ENCODE data around the gene GPR146. TPM values are rescaled to one million over a fixed set of nuclear protein-coding genes. Genes with fewer than 3 reads are reported as not detected.

Gene GPR146, protein sequence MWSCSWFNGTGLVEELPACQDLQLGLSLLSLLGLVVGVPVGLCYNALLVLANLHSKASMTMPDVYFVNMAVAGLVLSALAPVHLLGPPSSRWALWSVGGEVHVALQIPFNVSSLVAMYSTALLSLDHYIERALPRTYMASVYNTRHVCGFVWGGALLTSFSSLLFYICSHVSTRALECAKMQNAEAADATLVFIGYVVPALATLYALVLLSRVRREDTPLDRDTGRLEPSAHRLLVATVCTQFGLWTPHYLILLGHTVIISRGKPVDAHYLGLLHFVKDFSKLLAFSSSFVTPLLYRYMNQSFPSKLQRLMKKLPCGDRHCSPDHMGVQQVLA
- 1.2 and 3.7 TPM in 2 replicates for total RNA-seq

DNA sequence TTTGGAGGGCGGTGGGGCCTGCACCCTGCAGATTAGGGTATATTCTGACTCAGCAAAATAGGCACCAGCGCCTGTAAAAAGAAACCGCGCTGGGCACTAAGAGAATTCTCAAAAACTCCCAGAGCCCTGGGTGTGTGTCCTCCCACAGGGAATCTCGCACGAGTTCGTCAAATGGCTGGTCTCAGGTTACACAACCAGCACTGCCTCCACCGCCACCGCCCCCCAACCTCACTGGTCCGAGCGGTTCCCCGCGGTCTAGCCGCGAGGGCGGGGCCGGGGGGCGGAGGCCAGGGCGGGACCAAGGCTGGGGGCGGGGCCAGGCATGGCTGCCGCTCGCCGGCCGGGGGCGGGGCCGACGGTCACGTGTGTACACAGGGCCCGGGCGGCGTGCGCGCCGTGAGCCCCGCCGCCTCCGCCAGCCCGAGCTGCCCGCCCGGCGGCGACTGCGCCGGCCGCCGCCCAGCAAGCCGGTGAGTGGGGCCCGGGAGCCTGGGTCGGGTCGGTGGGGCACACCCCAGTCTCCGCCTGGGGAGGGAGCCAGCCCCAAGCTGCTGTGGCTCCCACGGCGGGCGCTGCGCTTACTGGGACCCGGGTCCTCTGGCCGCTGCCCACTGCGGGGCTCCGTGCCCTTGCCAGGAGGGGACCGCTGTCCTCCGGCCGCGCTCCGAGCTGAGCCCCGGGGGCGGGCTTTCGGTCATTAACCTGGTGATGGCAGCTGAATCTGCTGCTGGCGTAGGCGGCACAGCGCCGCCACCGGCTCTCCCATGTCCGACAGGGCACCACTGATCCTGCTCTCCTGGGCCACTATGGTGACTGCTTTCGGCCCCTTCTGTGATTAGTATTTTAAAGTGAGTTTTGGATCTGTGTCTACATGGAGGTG, at the start of gene GPR146:
Gene GPR146 (plus strand): TSS at position 358 of the 880 bp plus-strand sequence. CDS start 12,970 bp downstream, outside the sequence.

DNA sequence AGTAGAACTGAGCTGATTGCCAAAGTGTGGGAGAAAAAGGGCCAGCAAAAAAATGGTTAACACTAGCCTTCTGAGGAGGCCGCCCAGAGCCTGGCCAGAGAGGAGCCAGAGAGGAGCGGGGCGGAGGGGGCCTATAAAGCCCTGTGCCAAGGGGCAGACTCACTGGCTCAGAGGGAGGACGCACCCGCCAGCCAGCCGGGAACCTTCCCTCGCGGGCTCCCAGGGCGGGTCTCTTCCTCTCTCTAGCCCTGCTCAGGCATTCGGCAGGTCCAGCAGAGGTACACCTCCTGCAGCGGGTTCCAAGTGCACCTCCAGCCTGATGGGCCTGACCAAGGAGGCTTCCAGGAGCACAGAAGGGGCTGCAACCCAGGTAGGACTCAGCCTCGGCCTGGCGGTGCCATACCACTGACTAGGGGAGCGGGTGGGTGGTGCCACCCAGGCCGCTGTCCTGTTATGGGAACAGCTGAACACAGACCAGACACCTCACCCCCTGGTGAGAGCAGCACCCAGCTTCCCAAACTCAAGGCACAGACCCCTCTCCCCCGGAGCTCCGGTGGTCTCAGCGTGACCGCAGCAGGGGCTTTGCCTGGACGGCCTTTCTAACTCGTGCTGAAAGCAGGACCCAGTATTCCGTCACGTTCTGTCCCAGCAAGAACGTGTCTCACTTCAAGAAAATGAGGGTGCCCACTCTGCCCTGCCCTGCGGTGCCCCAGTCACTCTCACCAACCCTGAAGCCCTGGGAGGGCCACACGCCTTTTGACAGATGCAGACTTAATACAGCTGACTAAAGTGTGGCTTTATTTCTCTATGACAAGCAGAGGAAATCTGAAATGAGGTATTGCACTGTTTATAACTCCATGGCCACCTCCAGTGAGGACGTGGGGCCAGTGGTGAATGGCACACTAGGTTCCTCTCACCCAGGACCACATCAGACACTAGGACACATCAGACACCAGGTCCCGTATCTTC, 43.9 kb downstream of the GPR146 start, which contains the start of gene GPER1:
Gene GPER1 (plus strand): TSS at position 162 of the 969 bp plus-strand sequence. CDS start 3,616 bp downstream, outside the sequence.

Other genes starting within 250 kb of the GPR146 start
- 50.9 and 88.8 TPM in 2 replicates for gene SUN1, start 212.1 kb upstream of the GPR146 start, total RNA-seq
- 20.4 and 22.2 TPM in 2 replicates for gene GET4, start 168.0 kb upstream of the GPR146 start, total RNA-seq
- 1.7 and 14.8 TPM in 2 replicates for gene ADAP1, start 89.9 kb upstream of the GPR146 start, total RNA-seq
- gene COX19, start 69.0 kb upstream of the GPR146 start, total RNA-seq: 4.0 and 6.2 TPM in 2 replicates
- gene CYP2W1, start 61.4 kb upstream of the GPR146 start, total RNA-seq: not detected in 2 replicates
- 0.78 and 1.4 TPM in 2 replicates for gene GPER1, start 43.6 kb downstream of the GPR146 start, total RNA-seq
- gene ZFAND2A, start 115.7 kb downstream of the GPR146 start, total RNA-seq: 25.5 and 26.2 TPM in 2 replicates
- gene UNCX, start 188.3 kb downstream of the GPR146 start, total RNA-seq: not detected in 2 replicates